IMR-90 (cell line): ENCODE measurements around the gene RNU1-4. TPM values are rescaled to one million over a fixed set of nuclear protein-coding genes. Genes with fewer than 3 reads are reported as not detected.
"Not testable (repeated sequence)": the region's sequence is repeated elsewhere in the genome, so short reads cannot be mapped to it uniquely, and the experiment has no call there.

Experiments
- ATAC-seq: fragments of 200-7000 bp; cut with Tn5 transposase; 2 replicates; pipeline ENCODE4 v1.9.1; 2020; ENCODE audit warnings: low read depth, mild to moderate bottlenecking, moderate library complexity
- BruUV-seq: library from RNA; stranded (reverse); fragments of 400-500 nt; replicated peaks from 2 replicates; lab custom pipeline; 2021; lab: Mats Ljungman, UMichigan
- CTCF ChIA-PET: fragments of 300-600 bp; formaldehyde crosslinking; extraction: SDS; loops from one replicate; lab custom pipeline; 2021; ENCODE audit warnings: antibody characterized with exemption; lab: Yijun Ruan, JAX
- POLR2A ChIA-PET: fragments of 300-600 bp; sonication (Branson Sonifier 250); formaldehyde crosslinking; loops from one replicate; lab custom pipeline; 2022; ENCODE audit warnings: antibody characterized with exemption; ENCODE audit not compliant: unreplicated experiment; lab: Charles Lee
- DNase-seq: peaks from one replicate; pipeline ENCODE4 v3.0.0; 2013
- H2AFZ ChIP-seq: replicated peaks from 2 replicates; pipeline ENCODE3; 2013; ENCODE audit warnings: low read length, mild to moderate bottlenecking; ENCODE audit not compliant: poor library complexity
- H2AK5ac ChIP-seq: 2 replicates; pipeline ENCODE4 v1.6.1; 2013; ENCODE audit warnings: low read depth, low read length, inconsistent platforms
- H2AK9ac ChIP-seq: replicated peaks from 2 replicates; pipeline ENCODE3; 2013; ENCODE audit warnings: mild to moderate bottlenecking, low read depth, low read length, moderate library complexity; ENCODE audit not compliant: poor library complexity
- H2BK120ac ChIP-seq: 2 replicates; pipeline ENCODE4 v1.6.1; 2013; ENCODE audit warnings: low read depth, low read length, inconsistent platforms
- H2BK15ac ChIP-seq: 3 replicates; pipeline ENCODE4 v1.6.1; 2013; ENCODE audit warnings: low read depth, low read length, inconsistent platforms
- H2BK20ac ChIP-seq: 2 replicates; pipeline ENCODE4 v1.6.1; 2013; ENCODE audit warnings: low read depth, mild to moderate bottlenecking, inconsistent platforms, low read length, moderate library complexity
- H2BK5ac ChIP-seq: 2 replicates; pipeline ENCODE4 v1.6.1; 2013; ENCODE audit warnings: mild to moderate bottlenecking, low read depth, low read length, inconsistent platforms; ENCODE audit not compliant: poor library complexity, severe bottlenecking
- H3K14ac ChIP-seq: replicated peaks from 2 replicates; pipeline ENCODE4 v1.6.1; 2013; ENCODE audit warnings: low read depth, low read length, inconsistent platforms
- H3K18ac ChIP-seq: 2 replicates; pipeline ENCODE4 v1.6.1; 2013; ENCODE audit warnings: low read depth, low read length, control low read depth
- H3K23ac ChIP-seq: 2 replicates; pipeline ENCODE4 v1.6.1; 2013; ENCODE audit warnings: low read depth, low read length, inconsistent platforms
- H3K27ac ChIP-seq: 2 replicates; pipeline ENCODE4 v1.5.1; 2013; ENCODE audit warnings: mild to moderate bottlenecking, control low read depth, low read length; ENCODE audit not compliant: insufficient read depth
- H3K27me3 ChIP-seq: 2 replicates; pipeline ENCODE4 v1.6.1; 2013; ENCODE audit warnings: low read length; ENCODE audit not compliant: control insufficient read depth, insufficient read depth
- H3K36me3 ChIP-seq: 2 replicates; pipeline ENCODE4 v1.6.1; 2013; ENCODE audit warnings: low read length, mixed read lengths; ENCODE audit not compliant: control insufficient read depth, insufficient read depth
- H3K4ac ChIP-seq: 2 replicates; pipeline ENCODE4 v1.6.1; 2013; ENCODE audit warnings: low read depth, low read length, inconsistent platforms
- H3K4me1 ChIP-seq: 2 replicates; pipeline ENCODE4 v1.6.1; 2013; ENCODE audit warnings: low read length, mixed read lengths; ENCODE audit not compliant: control insufficient read depth, insufficient read depth
- H3K4me2 ChIP-seq: 2 replicates; pipeline ENCODE4 v1.6.1; 2013; ENCODE audit warnings: low read depth, mild to moderate bottlenecking, control low read depth, low read length, moderate library complexity
- H3K4me3 ChIP-seq: 2 replicates; pipeline ENCODE4 v1.5.1; 2013; ENCODE audit warnings: low read depth, mild to moderate bottlenecking, control low read depth, low read length, moderate library complexity; ENCODE audit not compliant: insufficient read depth
- H3K56ac ChIP-seq: 2 replicates; pipeline ENCODE4 v1.6.1; 2013; ENCODE audit warnings: low read length, inconsistent platforms; ENCODE audit not compliant: insufficient read depth; ENCODE audit errors: extremely low read depth
- H3K79me1 ChIP-seq, 2 experiments: 2 replicates each; pipeline ENCODE4 v1.6.1; 2013; ENCODE audit warnings: low read length in 2 of 2, inconsistent platforms in 1 of 2, low read depth in 1 of 2
- H3K9ac ChIP-seq: 2 replicates; pipeline ENCODE4 v1.6.1; 2013; ENCODE audit warnings: low read depth, low read length, control low read depth
- H3K9me1 ChIP-seq: 2 replicates; pipeline ENCODE4 v1.6.1; 2013; ENCODE audit warnings: low read length, inconsistent platforms; ENCODE audit not compliant: insufficient read depth
- H3K9me3 ChIP-seq: 2 replicates; pipeline ENCODE4 v1.6.1; 2013; ENCODE audit warnings: low read length; ENCODE audit not compliant: control insufficient read depth, insufficient read depth
- H4K20me1 ChIP-seq: 2 replicates; pipeline ENCODE4 v1.6.1; 2013; ENCODE audit warnings: low read length, inconsistent platforms; ENCODE audit not compliant: insufficient read depth
- H4K5ac ChIP-seq: 2 replicates; pipeline ENCODE4 v1.6.1; 2013; ENCODE audit warnings: mild to moderate bottlenecking, low read depth, low read length, control low read depth
- H4K8ac ChIP-seq, 2 experiments: 2 replicates each; pipeline ENCODE4 v1.6.1; 2013; ENCODE audit warnings: low read depth in 2 of 2, low read length in 2 of 2, control low read depth in 1 of 2, inconsistent platforms in 1 of 2
- H4K91ac ChIP-seq: 2 replicates; pipeline ENCODE4 v1.6.1; 2013; ENCODE audit warnings: low read depth, low read length, inconsistent platforms; ENCODE audit not compliant: insufficient read depth
- WGBS, 2 experiments: methylation state at CpG; one replicate each; pipeline versions ENCODE4 v1.1.5 to v1.1.7; 2013; ENCODE audit warnings: missing lambda C conversion rate in 2 of 2; ENCODE audit not compliant: insufficient read length in 1 of 2; ENCODE audit errors: extremely low coverage in 2 of 2; 5-methylcytosine and 5-hydroxymethylcytosine counted together
- dilution Hi-C: fragments of 300-500 bp; cut with HindIII; formaldehyde crosslinking; loops from one replicate; pipeline ENCODE4 v1.14.3; 2018; ENCODE audit warnings: low sequenced_read_pairs; ENCODE audit not compliant: unreplicated experiment
- in situ Hi-C: fragments of 300-500 bp; cut with MboI; formaldehyde crosslinking; loops from 3 replicates; pipeline ENCODE4 v1.14.3; 2019; ENCODE audit warnings: low sequenced_read_pairs, inconsistent platforms, mixed read lengths
- intact Hi-C: fragments of 100-400 bp; cut with micrococcal nuclease; formaldehyde crosslinking; loops from 2 replicates; pipeline ENCODE4 v1.10.0; 2022
- polyA plus RNA-seq, 3 experiments: library from polyadenylated mRNA; depleted of rRNA; stranded (reverse); fragments of >200 nt; gene quantifications; 2 replicates each; pipeline ENCODE4 v1.2.3, GENCODE V29; 2012; ENCODE audit warnings: low replicate concordance in 1 of 3
- total RNA-seq: library from RNA; depleted of rRNA; stranded (reverse); fragments of >200 nt; gene quantifications from 2 replicates; pipeline ENCODE4 v1.2.3, GENCODE V29; 2012

The RNU1-4 gene
- total and polyA plus RNA-seq, 2 of the 4 experiments (the other 2 are of a cell fraction): under 0.01 TPM; not detected in 1

DNA sequence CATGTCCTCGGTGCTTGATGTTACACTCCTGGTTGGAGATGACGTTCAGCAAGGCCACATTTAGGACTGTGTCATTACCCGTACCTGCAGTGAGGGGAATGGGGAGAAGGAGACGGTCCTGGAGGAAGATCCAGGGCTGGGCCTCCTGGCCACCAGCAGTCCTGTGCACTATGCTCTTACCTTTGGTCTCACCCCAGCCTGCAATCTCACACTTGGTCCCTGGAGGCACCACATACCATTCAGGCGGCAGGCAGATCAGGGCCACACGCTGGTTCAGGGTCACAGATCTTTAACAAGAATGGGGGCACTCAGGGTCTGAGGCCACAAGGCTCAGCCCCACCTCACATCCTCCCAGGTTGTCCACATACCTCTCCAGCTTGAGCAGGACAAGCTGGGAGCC is 17.3 kb downstream of the RNU1-4 start:
- H2AFZ ChIP-seq, H2AK5ac ChIP-seq, DNase-seq, CTCF ChIA-PET, H3K18ac ChIP-seq, H3K27me3 ChIP-seq, H4K8ac ChIP-seq, H3K56ac ChIP-seq, H3K27ac ChIP-seq, H2BK120ac ChIP-seq, ATAC-seq, H2BK15ac ChIP-seq, H3K4me2 ChIP-seq, H4K20me1 ChIP-seq, H3K9me1 ChIP-seq, H4K5ac ChIP-seq, BruUV-seq, POLR2A ChIA-PET, H4K91ac ChIP-seq, H3K23ac ChIP-seq, H3K9me3 ChIP-seq, H3K4ac ChIP-seq, H3K9ac ChIP-seq, dilution Hi-C loops, H2AK9ac ChIP-seq, H3K4me1 ChIP-seq, H3K14ac ChIP-seq, H3K79me1 ChIP-seq, H3K4me3 ChIP-seq, H2BK20ac ChIP-seq, H2BK5ac ChIP-seq, H3K36me3 ChIP-seq, in situ Hi-C loops, intact Hi-C loops: not testable (repeated sequence)
- no CpG with 5 or more reads among the region's 6 CpGs for WGBS, 2 experiments

DNA sequence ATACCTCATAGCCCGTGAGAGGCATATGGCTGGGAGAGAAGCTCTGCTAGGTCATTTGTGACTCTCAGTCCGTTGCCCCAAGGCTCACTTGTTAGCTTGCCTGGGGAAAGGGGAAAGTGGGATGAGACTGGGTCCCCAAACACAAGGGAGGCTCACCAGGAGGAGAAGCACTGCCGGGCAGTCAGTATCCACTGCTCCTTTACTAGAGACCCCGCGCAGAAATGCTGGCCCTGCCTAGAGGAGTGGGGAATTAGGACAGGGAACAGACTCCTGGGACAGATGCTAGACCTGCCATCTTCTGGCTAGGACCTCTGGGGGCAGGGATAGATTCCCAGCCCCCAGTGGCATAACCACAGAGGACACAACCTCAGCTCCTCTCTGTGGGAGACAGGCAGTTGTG is 17.7 kb downstream of the RNU1-4 start:
- H3K27me3 ChIP-seq, H3K9me1 ChIP-seq, H2AFZ ChIP-seq, H3K79me1 ChIP-seq, in situ Hi-C loops, H3K14ac ChIP-seq, H3K4me3 ChIP-seq, H2BK20ac ChIP-seq, H3K4ac ChIP-seq, H2BK5ac ChIP-seq, dilution Hi-C loops, CTCF ChIA-PET, H2BK15ac ChIP-seq, DNase-seq, H4K5ac ChIP-seq, ATAC-seq, H3K36me3 ChIP-seq, H2BK120ac ChIP-seq, intact Hi-C loops, H2AK9ac ChIP-seq, H3K18ac ChIP-seq, H3K9me3 ChIP-seq, H2AK5ac ChIP-seq, H4K91ac ChIP-seq, POLR2A ChIA-PET, H3K4me2 ChIP-seq, H3K9ac ChIP-seq, H3K27ac ChIP-seq, H3K56ac ChIP-seq, H3K23ac ChIP-seq, BruUV-seq, H4K8ac ChIP-seq, H3K4me1 ChIP-seq, H4K20me1 ChIP-seq: not testable (repeated sequence)
- WGBS, 2 experiments: no CpG with 5 or more reads among the region's 5 CpGs
